GM12864 (cell line): ENCODE data around the gene MRRF.

ENCODE experiments used
- DNase-seq: peaks from one replicate; pipeline ENCODE4 v3.0.0-alpha.2; 2011; ENCODE audit warnings: low read depth
- H3K4me3 ChIP-seq: 2 replicates; pipeline ENCODE4 v1.5.1; 2011; ENCODE audit warnings: mild to moderate bottlenecking, low read depth, low read length, control low read depth
- TF ChIP-seq, protein P1 (sequence below): IDR thresholded peaks from 2 replicates; pipeline ENCODE4 v1.5.1; 2011; ENCODE audit warnings: low read depth, mild to moderate bottlenecking, moderate library complexity, low read length, control low read depth, inconsistent platforms; ENCODE audit errors: missing control alignments

The MRRF gene

DNA sequence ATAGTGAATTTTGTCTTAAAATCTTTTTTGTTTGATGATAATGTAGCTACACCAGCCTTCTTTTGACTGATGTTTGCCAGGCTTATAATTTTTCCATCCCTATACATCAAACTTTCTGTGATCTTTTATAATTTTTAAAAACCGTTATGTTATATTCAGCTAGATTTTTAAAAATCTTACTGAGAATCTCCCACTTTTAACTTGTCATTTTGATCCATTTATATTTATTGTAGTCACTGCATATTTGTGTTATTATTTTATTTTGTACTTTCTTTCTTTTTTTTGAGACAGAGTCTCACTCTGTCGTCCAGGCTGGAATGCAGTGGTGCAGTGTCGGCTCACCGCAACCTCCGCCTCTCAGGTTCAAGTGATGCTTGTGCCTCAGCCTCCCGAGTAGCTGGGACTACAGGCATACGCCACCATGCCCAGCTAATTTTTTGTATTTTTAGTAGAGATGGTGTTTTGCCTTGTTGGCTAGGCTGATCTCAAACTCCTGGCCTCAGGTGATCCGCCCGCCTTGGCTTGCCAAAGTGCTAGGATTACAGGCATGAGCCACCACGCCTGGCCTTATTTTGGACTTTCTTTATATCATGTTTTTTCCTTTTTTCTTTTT, 12.7 kb downstream of the MRRF start:
- DNase-seq = no peak
- H3K4me3 ChIP-seq = no peak overlapping the region
- TF ChIP-seq, protein P1, sequence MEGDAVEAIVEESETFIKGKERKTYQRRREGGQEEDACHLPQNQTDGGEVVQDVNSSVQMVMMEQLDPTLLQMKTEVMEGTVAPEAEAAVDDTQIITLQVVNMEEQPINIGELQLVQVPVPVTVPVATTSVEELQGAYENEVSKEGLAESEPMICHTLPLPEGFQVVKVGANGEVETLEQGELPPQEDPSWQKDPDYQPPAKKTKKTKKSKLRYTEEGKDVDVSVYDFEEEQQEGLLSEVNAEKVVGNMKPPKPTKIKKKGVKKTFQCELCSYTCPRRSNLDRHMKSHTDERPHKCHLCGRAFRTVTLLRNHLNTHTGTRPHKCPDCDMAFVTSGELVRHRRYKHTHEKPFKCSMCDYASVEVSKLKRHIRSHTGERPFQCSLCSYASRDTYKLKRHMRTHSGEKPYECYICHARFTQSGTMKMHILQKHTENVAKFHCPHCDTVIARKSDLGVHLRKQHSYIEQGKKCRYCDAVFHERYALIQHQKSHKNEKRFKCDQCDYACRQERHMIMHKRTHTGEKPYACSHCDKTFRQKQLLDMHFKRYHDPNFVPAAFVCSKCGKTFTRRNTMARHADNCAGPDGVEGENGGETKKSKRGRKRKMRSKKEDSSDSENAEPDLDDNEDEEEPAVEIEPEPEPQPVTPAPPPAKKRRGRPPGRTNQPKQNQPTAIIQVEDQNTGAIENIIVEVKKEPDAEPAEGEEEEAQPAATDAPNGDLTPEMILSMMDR = no peak

DNA sequence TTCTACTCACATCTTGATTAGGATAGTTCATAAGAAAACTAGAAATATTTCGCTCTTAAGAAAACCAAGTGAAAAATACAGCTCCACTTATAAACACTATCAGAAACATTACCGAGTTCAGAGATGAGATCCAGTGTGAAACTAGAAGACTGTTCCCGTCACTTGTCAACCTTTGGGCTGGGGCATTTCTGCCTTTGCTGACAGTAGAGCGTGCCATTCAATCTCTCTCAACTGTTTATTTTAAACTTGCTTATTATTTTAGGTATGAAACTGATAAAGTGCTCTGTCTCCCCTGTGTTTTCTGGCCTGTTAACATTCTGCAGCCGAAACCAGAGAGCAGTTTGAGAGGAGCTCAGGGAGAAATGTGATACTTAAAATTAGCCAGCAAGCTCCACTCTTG, 16.7 kb downstream of the MRRF start:
- TF ChIP-seq, protein P1 = no peak
- no peak for DNase-seq
- no peak overlapping the region for H3K4me3 ChIP-seq

DNA sequence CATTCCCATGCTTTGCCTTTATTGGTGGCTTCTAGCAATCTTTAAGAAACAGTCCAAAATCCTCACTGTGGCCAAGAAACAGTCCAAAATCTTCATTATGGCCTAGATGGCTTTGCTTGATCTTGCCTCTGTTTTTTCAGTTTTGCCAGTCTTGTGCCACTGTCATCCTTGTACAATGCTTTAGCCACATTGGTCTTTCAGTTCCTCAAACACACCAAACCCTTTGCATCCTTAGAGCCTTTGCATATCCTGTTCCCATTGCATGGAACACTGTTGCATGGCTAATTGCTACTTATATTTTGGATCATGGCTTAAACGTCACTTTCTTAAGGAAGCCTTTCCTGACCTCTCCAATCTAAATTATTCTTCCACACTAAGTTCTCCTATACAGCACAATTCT, 22.1 kb downstream of the MRRF start:
- TF ChIP-seq, protein P1 = no peak
- H3K4me3 ChIP-seq = no peak overlapping the region
- no peak for DNase-seq

DNA sequence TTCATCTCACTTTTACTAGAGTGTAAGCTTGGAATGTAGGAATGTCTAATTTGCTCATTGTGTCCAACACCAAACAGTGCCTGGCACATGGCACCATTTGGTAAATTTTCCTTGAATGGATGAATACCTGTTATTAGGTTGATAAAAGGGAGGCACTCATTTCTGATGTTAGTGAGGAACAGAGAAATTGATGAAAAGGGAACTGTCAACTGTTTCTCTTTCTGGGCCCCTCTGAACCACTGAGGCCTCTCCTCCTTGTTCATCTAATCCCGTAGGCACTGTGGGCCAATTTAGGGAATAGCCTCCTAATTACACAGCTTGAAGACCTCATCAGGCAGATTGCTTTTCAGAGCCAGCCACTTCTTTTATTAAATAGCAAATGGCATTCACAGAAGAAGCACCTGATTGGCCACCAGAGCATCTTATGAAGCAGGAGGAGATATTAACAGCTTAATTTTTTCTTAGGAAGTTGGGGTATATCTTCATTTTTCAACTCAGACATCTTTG, 22.6 kb downstream of the MRRF start:
- DNase-seq = no peak
- no peak overlapping the region for H3K4me3 ChIP-seq
- TF ChIP-seq, protein P1 = no peak

DNA sequence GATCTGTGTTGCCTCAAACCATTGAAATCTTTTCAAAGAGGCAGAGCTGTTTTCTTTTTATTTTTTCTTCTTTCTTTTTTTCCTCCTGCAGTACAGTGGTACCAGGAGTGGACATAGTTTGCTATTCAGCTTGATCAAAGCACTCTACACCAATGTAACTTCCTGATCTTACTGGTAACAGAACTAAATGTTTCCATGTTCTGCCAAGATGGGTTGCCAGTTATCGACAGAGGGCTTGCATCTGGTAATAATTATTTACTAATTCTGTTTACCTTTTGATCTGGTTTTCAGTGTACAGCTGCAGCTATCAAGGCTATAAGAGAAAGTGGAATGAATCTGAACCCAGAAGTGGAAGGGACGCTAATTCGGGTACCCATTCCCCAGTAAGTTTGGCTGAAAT, 26.8 kb downstream of the MRRF start:
- no peak for DNase-seq
- no peak overlapping the region for H3K4me3 ChIP-seq
- TF ChIP-seq, protein P1 = no peak

DNA sequence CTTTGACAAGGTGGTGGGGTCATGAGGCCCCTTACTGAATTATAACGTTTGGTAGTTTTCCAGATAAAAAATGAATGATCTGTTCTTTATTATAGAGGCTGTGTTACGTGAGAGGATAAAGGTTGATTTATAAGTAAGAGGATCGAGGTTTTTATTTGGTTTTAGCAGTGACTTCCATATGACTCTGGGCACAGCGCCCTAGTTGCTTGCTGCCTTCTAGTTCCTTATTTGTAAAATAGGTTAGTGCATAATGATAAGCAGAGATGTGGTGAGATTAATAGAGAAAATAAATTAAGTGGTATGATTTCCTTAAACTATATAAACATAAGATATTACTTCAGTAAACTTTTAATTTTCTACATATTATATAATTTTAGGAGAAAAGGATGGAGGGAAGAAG, 29.8 kb downstream of the MRRF start:
- TF ChIP-seq, protein P1 = no peak
- no peak overlapping the region for H3K4me3 ChIP-seq
- no peak for DNase-seq

DNA sequence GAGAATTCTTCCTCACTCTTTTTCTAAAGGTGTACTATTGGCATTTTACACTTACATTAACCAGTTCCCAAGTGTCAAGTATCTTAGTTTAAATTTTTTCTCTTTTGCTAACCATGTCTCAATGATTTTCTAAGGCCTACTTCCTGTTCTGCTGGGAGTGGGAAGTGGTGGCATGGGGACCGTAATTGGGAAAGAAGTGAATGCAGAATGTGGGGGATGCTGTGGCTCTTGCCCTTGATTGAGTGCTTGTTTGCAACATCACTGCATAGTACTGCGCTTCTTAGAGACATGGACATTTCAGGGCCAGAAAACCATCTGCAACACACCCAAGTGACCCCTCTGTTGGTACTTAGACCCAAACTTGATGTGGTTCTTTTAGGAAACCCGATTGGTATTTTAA, 32.8 kb downstream of the MRRF start:
- no peak for DNase-seq

More for the DNA sequence above, 32.8 kb downstream of the MRRF start:
- TF ChIP-seq, protein P1 = no peak
- H3K4me3 ChIP-seq = no peak overlapping the region
